SIG-M5 treated with dmso at 0.1 percent for 504 hours (cell line): ENCODE results near the gene TNFAIP8L3.
"Not testable (repeated sequence)": the region's sequence is repeated elsewhere in the genome, so short reads cannot be mapped to it uniquely, and the experiment has no call there.

Source experiments
- DNase-seq: peaks from one replicate; lab custom pipeline; 2025; ENCODE audit not compliant: unreplicated experiment; lab: John Stamatoyannopoulos, UW

TNFAIP8L3 gene

DNA sequence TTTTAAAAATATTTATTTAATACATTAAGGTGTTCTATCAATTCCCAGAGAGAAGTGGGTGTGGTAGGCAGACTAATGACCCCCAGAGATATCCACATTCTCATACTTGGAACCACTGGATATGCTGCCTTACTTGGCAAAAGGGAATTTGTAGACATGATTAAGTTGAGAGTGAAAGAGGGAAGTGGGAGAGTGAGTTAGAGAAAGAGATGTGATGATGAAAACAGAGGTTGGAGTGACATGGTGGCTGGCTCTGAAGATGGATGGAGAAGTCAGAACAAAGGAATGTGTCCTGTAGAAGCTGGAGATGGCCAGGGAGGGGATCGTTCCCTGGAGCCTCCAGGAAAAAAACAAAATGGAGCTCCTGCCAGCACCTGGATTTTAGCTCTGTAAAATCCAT is 32.0 kb downstream of the TNFAIP8L3 start:
- peak; percentile 2 for DNase-seq

DNA sequence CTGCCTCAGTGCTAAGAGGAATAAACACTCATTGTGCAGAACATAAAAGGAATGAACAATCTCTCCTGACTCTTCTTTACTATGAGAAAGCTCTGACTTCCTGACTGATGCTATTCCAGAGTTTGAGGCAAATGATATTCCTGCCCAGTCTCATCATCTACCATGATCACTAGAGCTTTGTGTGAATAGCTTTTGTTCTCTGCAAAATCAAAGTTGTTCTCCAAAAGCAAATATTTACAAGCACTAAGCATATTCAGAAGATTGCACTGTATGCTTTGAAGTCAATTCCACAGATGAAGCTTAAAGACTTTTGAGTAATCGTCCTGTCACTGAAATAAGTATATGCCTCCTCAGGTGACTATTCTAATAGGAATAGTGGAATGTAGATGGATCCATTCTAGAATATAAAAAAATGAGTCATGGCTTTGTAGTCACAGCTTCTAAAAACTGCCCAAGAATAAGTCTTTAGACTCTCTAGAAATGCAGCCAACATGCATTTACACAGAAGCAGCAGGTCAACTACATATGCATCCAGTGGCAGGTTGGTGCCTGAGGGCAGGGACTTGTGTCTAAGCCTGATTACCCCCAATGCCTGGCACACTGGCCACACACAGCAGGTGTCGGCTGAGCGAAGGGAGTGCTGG is 34.6 kb downstream of the TNFAIP8L3 start:
- no peak for DNase-seq

DNA sequence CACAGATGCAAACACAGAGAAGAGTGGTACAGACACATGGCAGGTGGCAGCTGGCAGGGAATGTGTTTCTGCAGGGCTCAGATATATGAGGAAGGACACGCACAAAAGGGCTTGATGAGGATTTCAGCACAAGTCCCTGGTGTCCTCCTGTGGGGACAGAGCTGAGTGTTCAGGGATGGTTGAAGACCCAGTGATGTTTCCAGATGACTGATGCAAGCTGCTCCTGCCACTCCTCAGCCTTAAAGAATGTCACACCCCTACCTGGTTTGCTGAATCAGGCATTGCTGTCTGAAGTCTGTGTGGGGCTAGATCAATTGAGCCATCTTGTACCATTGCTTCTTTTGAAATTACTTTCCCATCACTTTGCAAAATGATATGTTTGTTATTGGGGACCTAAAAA is 40.2 kb downstream of the TNFAIP8L3 start:
- DNase-seq: no peak

GRCh38 chr15:51053571-51053970 is 41.1 kb downstream of the TNFAIP8L3 start:
- no peak for DNase-seq

- DNase-seq: no peak
Observed at GRCh38 chr15:51051776-51052175, 42.9 kb downstream of the TNFAIP8L3 start.

GRCh38 chr15:51049081-51049480 is 45.6 kb downstream of the TNFAIP8L3 start:
- DNase-seq: no peak

GRCh38 chr15:51048308-51048707 is 46.4 kb downstream of the TNFAIP8L3 start:
- DNase-seq: peak; percentile 37

DNA sequence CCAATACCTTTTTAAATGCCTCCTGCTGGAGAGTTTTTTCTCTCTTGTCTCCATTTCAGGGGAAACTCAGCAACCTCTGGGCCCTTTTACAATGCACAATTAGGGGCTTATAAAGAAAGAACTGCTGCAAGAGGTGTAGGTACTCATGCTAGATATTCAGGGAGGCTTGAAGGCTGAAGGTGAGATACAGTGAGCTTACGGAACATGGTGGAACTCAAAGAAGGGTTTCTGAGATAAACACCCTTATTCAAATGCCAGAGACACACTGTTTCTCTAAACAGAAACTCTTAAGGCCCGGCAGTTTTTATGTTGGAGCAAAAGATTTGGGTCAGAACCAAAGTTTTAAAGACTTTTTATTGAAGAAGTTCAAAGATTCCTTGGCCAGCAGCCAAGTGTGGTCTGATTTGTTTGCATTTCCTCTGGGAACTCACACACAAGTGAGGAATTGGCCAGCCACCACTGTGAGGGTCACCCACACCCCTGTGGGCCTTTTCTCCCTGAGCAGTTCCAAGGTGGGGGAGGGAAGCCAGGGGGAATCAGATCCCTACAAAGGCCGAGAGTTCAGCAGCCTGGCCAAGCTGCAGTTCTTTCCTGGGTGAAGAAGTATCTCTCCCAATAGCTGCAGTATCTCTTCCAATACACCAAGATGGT is 47.8 kb downstream of the TNFAIP8L3 start:
- DNase-seq: no peak

GRCh38 chr15:51046016-51046415 is 48.7 kb downstream of the TNFAIP8L3 start:
- DNase-seq: no peak

GRCh38 chr15:51044037-51044727 is 50.5 kb downstream of the TNFAIP8L3 start:
- no peak for DNase-seq

- no peak for DNase-seq
Observed at GRCh38 chr15:51038974-51039319, 55.8 kb downstream of the TNFAIP8L3 start.

DNA sequence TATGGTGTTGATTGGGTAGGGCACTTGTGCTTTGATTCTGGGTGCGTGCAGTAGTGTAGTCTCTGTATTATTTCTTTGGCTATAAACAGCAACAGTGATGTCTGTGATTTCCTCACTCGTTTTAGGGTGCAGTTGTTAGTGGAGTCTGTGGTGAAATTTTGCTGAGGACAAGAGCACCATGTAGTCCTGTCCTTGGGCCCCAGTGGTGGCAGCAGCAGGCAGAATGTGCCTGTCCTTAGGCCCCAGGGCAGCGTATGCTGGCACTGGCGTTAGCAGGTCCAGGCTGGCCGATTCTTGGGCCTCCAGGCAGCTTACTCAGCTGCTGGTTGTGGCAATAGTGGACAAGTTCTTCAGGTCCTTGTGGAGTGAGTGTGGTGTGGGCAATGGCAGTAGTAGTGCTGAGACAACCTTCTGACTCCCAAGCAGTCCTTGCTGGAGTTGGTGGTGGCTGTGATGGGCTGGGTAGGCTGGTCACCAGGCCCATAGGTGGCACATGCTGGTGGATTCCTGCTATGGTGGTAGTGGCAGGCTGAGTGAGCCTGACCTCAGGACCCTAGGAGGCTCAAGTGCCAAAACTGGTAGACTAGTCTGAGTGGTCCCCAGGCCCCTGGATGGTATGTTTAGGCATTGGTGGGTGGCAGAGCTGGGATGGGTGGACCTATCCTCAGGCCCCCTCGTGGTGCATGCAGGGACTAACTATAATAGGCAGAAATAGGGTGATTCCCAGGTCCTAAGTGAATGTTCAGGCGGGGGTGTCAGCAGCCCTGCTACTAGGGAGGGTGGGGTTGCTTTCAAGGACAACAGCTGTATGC is 56.3 kb downstream of the TNFAIP8L3 start:
- DNase-seq: no peak

GRCh38 chr15:51037474-51037873 is 57.2 kb downstream of the TNFAIP8L3 start:
- not testable (repeated sequence) for DNase-seq

- no peak for DNase-seq
Observed at GRCh38 chr15:51030649-51031316, 63.9 kb downstream of the TNFAIP8L3 start.

GRCh38 chr15:51025454-51025846 is 69.3 kb downstream of the TNFAIP8L3 start:
- no peak for DNase-seq

GRCh38 chr15:51024735-51025453 is 69.8 kb downstream of the TNFAIP8L3 start:
- DNase-seq: no peak

GRCh38 chr15:51023499-51023898 is 71.2 kb downstream of the TNFAIP8L3 start:
- DNase-seq: no peak

GRCh38 chr15:51022206-51022605 is 72.5 kb downstream of the TNFAIP8L3 start:
- DNase-seq: no peak

DNA sequence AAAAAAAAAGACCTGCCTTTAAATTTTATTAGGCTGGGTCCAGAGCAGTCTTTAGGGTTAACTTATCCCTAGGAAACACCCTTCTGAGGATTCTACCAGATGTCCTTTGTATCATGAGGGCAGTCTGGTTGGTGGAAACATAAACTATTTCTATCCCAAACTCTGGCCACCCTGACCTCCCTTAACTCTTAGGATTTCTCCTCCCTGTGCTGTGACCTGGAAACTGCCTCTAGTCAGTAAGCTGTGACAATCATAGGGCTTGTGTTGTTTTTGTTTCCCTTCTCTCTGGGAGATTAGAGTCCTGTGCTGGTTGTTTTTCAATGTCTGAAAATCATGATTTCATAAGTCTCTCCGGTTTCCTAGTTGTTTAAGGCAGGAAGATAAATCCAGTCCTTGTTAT is 78.1 kb downstream of the TNFAIP8L3 start:
- no peak for DNase-seq

- no peak for DNase-seq
Observed at GRCh38 chr15:51011212-51011611, 83.5 kb downstream of the TNFAIP8L3 start.
